ENCODE measurements around the gene PERM1.
"Not testable (repeated sequence)": the region's sequence is repeated elsewhere in the genome, so short reads cannot be mapped to it uniquely, and the experiment has no call there.

PERM1 gene

GRCh38 chr1:978069-978834 lies 3.6 kb downstream of the PERM1 start:
- no peak for DNase-seq

GRCh38 chr1:976791-977190 lies 5.1 kb downstream of the PERM1 start:
- DNase-seq = not testable (repeated sequence)

GRCh38 chr1:975896-976683 lies 5.8 kb downstream of the PERM1 start:
- DNase-seq = no peak

GRCh38 chr1:975365-975764 lies 6.5 kb downstream of the PERM1 start:
- DNase-seq = no peak

- no peak for DNase-seq
Observed at GRCh38 chr1:974687-975328, 7.1 kb downstream of the PERM1 start.

GRCh38 chr1:974293-974640 lies 7.6 kb downstream of the PERM1 start:
- no peak for DNase-seq

- DNase-seq = no peak
Observed at GRCh38 chr1:973459-974292, 8.2 kb downstream of the PERM1 start.

- no peak for DNase-seq
Observed at GRCh38 chr1:972726-973458, 9.0 kb downstream of the PERM1 start.

GRCh38 chr1:971751-972506 lies 10.0 kb downstream of the PERM1 start:
- no peak for DNase-seq

- no peak for DNase-seq
Observed at GRCh38 chr1:970973-971730, 10.7 kb downstream of the PERM1 start.

GRCh38 chr1:970242-970972 lies 11.5 kb downstream of the PERM1 start:
- DNase-seq = no peak

GRCh38 chr1:969260-969855 lies 12.5 kb downstream of the PERM1 start:
- DNase-seq = no peak

- DNase-seq = no peak
Observed at GRCh38 chr1:967466-968343, 14.2 kb downstream of the PERM1 start.

- DNase-seq = no peak
Observed at GRCh38 chr1:966704-967300, 15.1 kb downstream of the PERM1 start.

- no peak for DNase-seq
Observed at GRCh38 chr1:966135-966703, 15.7 kb downstream of the PERM1 start, which contains the start of gene PLEKHN1. Gene PLEKHN1, plus strand, starts transcription at chr1:966482. Its CDS starts 50 bp downstream, at chr1:966532.

- DNase-seq = no peak
Observed at GRCh38 chr1:965526-966134, 16.3 kb downstream of the PERM1 start.

Data from NCI-H1048 (cell line).